B cell (primary cell): ENCODE results near the gene ADARB2. TPM values are rescaled to one million over a fixed set of nuclear protein-coding genes. Genes with fewer than 3 reads are reported as not detected.

Experiments used
- ATAC-seq: fragments of 200-7000 bp; cut with Tn5 transposase; one replicate; pipeline ENCODE4 v1.10.0; 2021; ENCODE audit warnings: low read depth, mild to moderate bottlenecking, moderate number of reproducible peaks, moderate library complexity
- CTCF ChIA-PET: fragments of 350-600 bp; sonication (Branson Sonifier 250); formaldehyde crosslinking; loops from one replicate; lab custom pipeline; 2021; ENCODE audit warnings: antibody characterized with exemption, inconsistent platforms; lab: Charles Lee
- POLR2A ChIA-PET: fragments of 350-600 bp; sonication (Branson Sonifier 250); formaldehyde crosslinking; loops from one replicate; lab custom pipeline; 2021; ENCODE audit warnings: antibody characterized with exemption; lab: Charles Lee
- DNase-seq: peaks from one replicate; pipeline ENCODE4 v3.0.0; 2013
- H2AFZ ChIP-seq: 2 replicates; pipeline ENCODE4 v1.6.1; 2012; ENCODE audit warnings: mild to moderate bottlenecking, low read depth, low read length; ENCODE audit not compliant: insufficient read depth, poor library complexity, severe bottlenecking
- H3K27ac ChIP-seq, 2 donors: 1 replicate in 1 of 2; 2 replicates in 1 of 2; pipeline ENCODE4 v1.5.1; 2012 to 2013; ENCODE audit warnings: low read length in 2 of 2, mild to moderate bottlenecking in 2 of 2, moderate library complexity in 1 of 2
- H3K27me3 ChIP-seq, 4 experiments: fragments of 200-600 bp in 1 of 4; sonication (generic) in 1 of 4; replicated peaks in 1 of 4; 1 replicate in 2 of 4; 2 replicates in 2 of 4; pipeline versions ENCODE4 v1.6.1 to v1.7.0; 2013 to 2016; ENCODE audit warnings: low read length in 3 of 4, mild to moderate bottlenecking in 2 of 4, mixed read lengths in 1 of 4, moderate library complexity in 1 of 4; ENCODE audit not compliant: insufficient read depth in 4 of 4, control insufficient read depth in 3 of 4; ENCODE audit errors: control extremely low read depth in 1 of 4
- H3K36me3 ChIP-seq, 2 experiments: replicated peaks in 1 of 2; 1 replicate in 1 of 2; 2 replicates in 1 of 2; pipeline versions ENCODE4 v1.6.1 to v1.7.1; 2013; ENCODE audit warnings: low read length in 1 of 2; ENCODE audit not compliant: insufficient read depth in 2 of 2, control insufficient read depth in 1 of 2; ENCODE audit errors: control extremely low read depth in 1 of 2, extremely low read depth in 1 of 2
- H3K4me1 ChIP-seq, 2 donors: fragments of 200-600 bp in 1 of 2; sonication (generic) in 1 of 2; 1 replicate in 1 of 2; 2 replicates in 1 of 2; pipeline versions ENCODE4 v1.5.1 to v1.6.1; 2013 to 2017; ENCODE audit warnings: low read length in 2 of 2; ENCODE audit not compliant: control insufficient read depth in 2 of 2, insufficient read depth in 2 of 2
- H3K4me2 ChIP-seq: replicated peaks from 2 replicates; pipeline ENCODE3; 2012; ENCODE audit warnings: mild to moderate bottlenecking, low read depth, low read length; ENCODE audit not compliant: poor library complexity, severe bottlenecking
- H3K4me3 ChIP-seq, 5 experiments: fragments of 200-600 bp in 1 of 5; sonication (generic) in 1 of 5; 1 replicate in 3 of 5; 2 replicates in 2 of 5; pipeline versions ENCODE4 v1.5.1 to v1.7.0; 2011 to 2016; ENCODE audit warnings: low read length in 4 of 5, mild to moderate bottlenecking in 4 of 5, low read depth in 2 of 5, control low read depth in 1 of 5, moderate library complexity in 1 of 5; ENCODE audit not compliant: insufficient read depth in 1 of 5; ENCODE audit errors: control extremely low read depth in 1 of 5, extremely low read depth in 1 of 5
- H3K79me2 ChIP-seq: fragments of 200-600 bp; sonication (generic); one replicate; pipeline ENCODE4 v1.6.0; 2016; ENCODE audit warnings: low read length; ENCODE audit not compliant: control insufficient read depth, insufficient read depth
- H3K9ac ChIP-seq: fragments of 200-600 bp; sonication (generic); 2 replicates; pipeline ENCODE4 v1.6.1; 2017; ENCODE audit warnings: mild to moderate bottlenecking, low read length, moderate library complexity
- H3K9me3 ChIP-seq, 3 donors: one replicate each; pipeline versions ENCODE4 v1.6.1 to v1.7.1; 2013; ENCODE audit warnings: low read length in 2 of 3; ENCODE audit not compliant: control insufficient read depth in 2 of 3, insufficient read depth in 1 of 3; ENCODE audit errors: control extremely low read depth in 1 of 3
- H4K20me1 ChIP-seq: 2 replicates; pipeline ENCODE4 v1.6.0; 2012; ENCODE audit warnings: mild to moderate bottlenecking, low read length; ENCODE audit not compliant: insufficient read depth, control insufficient read depth, poor library complexity, severe bottlenecking
- H3K27ac Mint-ChIP-seq: one replicate; pipeline ENCODE4 v1.8.0; 2021; ENCODE audit warnings: mixed read lengths
- H3K27me3 Mint-ChIP-seq: one replicate; pipeline ENCODE4 v1.8.0; 2021; ENCODE audit warnings: mixed read lengths
- H3K4me1 Mint-ChIP-seq: one replicate; pipeline ENCODE4 v1.8.0; 2021; ENCODE audit warnings: mixed read lengths
- H3K4me3 Mint-ChIP-seq: one replicate; pipeline ENCODE4 v1.8.0; 2021; ENCODE audit warnings: mixed read lengths
- H3K9me3 Mint-ChIP-seq: one replicate; pipeline ENCODE4 v1.8.0; 2022; ENCODE audit warnings: mixed read lengths; ENCODE audit not compliant: insufficient read depth
- EZH2 ChIP-seq: IDR thresholded peaks from 2 replicates; pipeline ENCODE4 v1.6.1; 2012; ENCODE audit warnings: borderline replicate concordance, low read depth, mild to moderate bottlenecking, moderate library complexity, low read length; ENCODE audit not compliant: insufficient read depth, poor library complexity, severe bottlenecking
- WGBS: methylation state at CpG from one replicate; pipeline ENCODE4 v1.1.5; 2013; ENCODE audit warnings: missing lambda C conversion rate; ENCODE audit not compliant: insufficient coverage; 5-methylcytosine and 5-hydroxymethylcytosine counted together
- intact Hi-C: fragments of 100-400 bp; cut with micrococcal nuclease; formaldehyde crosslinking; loops from one replicate; pipeline ENCODE4 v1.10.0; 2022
- polyA plus RNA-seq: library from polyadenylated mRNA; depleted of rRNA; stranded (reverse); fragments of >200 nt; gene quantifications from 2 replicates; pipeline ENCODE4 v1.2.3, GENCODE V29; 2012
- total RNA-seq, 2 donors: library from RNA; stranded (reverse); fragments of 120-200 nt in 1 of 2; gene quantifications; 1 replicate in 1 of 2; 2 replicates in 1 of 2; pipeline versions ENCODE4 v1.2.3 to v1.2.4, GENCODE V29; 2013 to 2022
- TF ChIP-seq, protein P1 (sequence below): fragments of 200-600 bp; IDR thresholded peaks from one replicate; pipeline ENCODE4 v1.8.0; 2022; ENCODE audit warnings: antibody characterized with exemption, mild to moderate bottlenecking

ADARB2 gene
- total and polyA plus RNA-seq, 2 donors (not counting 1 experiment from before 2014, with no cell fraction given), result 0.13 to 0.96 TPM

DNA sequence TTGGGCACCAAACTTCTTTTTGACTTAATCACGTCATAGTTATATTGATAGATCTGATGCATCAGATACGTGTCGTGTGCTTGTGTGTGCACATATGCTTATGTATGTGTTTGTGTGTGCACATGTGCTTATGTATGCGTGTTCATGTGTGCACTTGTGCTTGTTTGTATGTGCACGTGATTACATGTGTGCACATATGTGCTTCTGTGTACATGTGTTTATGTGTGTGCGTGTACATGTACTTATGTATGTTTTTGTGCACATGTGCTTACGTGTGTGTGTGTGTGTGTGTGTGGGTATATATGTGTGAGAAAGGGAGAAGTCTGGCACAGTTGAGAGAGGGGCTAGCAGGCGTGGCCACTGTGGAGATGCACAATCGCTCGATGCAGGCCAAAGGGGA lies 507.8 kb downstream of the ADARB2 start:
- Histone ChIP-seq H2AFZ (no peak overlapping the region), H3K27ac (no peak overlapping the region), H4K20me1 (no peaks in the 10 kb centered on the region), H3K36me3 (no peaks in the 10 kb centered on the region), H3K4me2 (no peak overlapping the region), H3K79me2 (no peaks in the 10 kb centered on the region), H3K27me3 (no peaks in the 10 kb centered on the region), H3K9ac (no peak overlapping the region), H3K9me3 (no peaks in the 10 kb centered on the region), H3K4me1 (no peaks in the 10 kb centered on the region), H3K4me3 (no peak overlapping the region)
- Mint-ChIP-seq H3K9me3 (no peaks in the 10 kb centered on the region), H3K4me3 (no peak overlapping the region), H3K27ac (no peak overlapping the region), H3K27me3 (peaks cover 6% of the 10 kb centered on the region), H3K4me1 (no peaks in the 10 kb centered on the region)
- POLR2A ChIA-PET, result no interaction called here
- ATAC-seq (no peak), DNase-seq (no peak)
- intact Hi-C loops, result no loop called here
- TF ChIP-seq EZH2, result no peak
- TF ChIP-seq, protein P1, sequence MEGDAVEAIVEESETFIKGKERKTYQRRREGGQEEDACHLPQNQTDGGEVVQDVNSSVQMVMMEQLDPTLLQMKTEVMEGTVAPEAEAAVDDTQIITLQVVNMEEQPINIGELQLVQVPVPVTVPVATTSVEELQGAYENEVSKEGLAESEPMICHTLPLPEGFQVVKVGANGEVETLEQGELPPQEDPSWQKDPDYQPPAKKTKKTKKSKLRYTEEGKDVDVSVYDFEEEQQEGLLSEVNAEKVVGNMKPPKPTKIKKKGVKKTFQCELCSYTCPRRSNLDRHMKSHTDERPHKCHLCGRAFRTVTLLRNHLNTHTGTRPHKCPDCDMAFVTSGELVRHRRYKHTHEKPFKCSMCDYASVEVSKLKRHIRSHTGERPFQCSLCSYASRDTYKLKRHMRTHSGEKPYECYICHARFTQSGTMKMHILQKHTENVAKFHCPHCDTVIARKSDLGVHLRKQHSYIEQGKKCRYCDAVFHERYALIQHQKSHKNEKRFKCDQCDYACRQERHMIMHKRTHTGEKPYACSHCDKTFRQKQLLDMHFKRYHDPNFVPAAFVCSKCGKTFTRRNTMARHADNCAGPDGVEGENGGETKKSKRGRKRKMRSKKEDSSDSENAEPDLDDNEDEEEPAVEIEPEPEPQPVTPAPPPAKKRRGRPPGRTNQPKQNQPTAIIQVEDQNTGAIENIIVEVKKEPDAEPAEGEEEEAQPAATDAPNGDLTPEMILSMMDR, result no peak
- WGBS, result 97% methylated on average over 10 of the region's 10 CpGs
- CTCF ChIA-PET, result no interaction called here

GRCh38 chr10:1229116-1229515 lies 508.2 kb downstream of the ADARB2 start:
- Histone ChIP-seq H2AFZ (no peak overlapping the region), H3K4me2 (no peak overlapping the region), H3K4me3 (no peak overlapping the region), H3K36me3 (no peaks in the 10 kb centered on the region), H3K9ac (no peak overlapping the region), H4K20me1 (no peaks in the 10 kb centered on the region), H3K27me3 (no peaks in the 10 kb centered on the region), H3K9me3 (no peaks in the 10 kb centered on the region), H3K79me2 (no peaks in the 10 kb centered on the region), H3K4me1 (no peaks in the 10 kb centered on the region), H3K27ac (no peak overlapping the region)
- TF ChIP-seq EZH2, result no peak
- no peak overlapping the region for H3K4me3 Mint-ChIP-seq
- H3K27ac Mint-ChIP-seq, result no peak overlapping the region
- no peak for DNase-seq
- ChIA-PET POLR2A (no interaction called here), CTCF (no interaction called here)
- ATAC-seq, result no peak
- WGBS, result 77% methylated on average over 3 of the region's 3 CpGs
- intact Hi-C loops, result no loop called here
- H3K4me1 Mint-ChIP-seq, result no peaks in the 10 kb centered on the region
- no peaks in the 10 kb centered on the region for H3K9me3 Mint-ChIP-seq
- H3K27me3 Mint-ChIP-seq, result peaks cover 7% of the 10 kb centered on the region
